MM.1S (cell line): Measurements from ENCODE around the gene TSPAN9.

Source experiments
- DNase-seq: peaks from one replicate; pipeline ENCODE4 v3.0.0-alpha.2; 2015
- H2AFZ ChIP-seq: fragments of 300-600 bp; sonication (generic); 2 replicates; pipeline ENCODE4 v1.6.0; 2016; ENCODE audit warnings: antibody characterized with exemption, low read length
- H3F3A ChIP-seq: fragments of 300-600 bp; sonication (generic); 2 replicates; pipeline ENCODE4 v1.6.1; 2016; ENCODE audit warnings: mild to moderate bottlenecking, antibody characterized with exemption, low read length, moderate library complexity, mixed read lengths; ENCODE audit not compliant: insufficient read depth
- H3K27ac ChIP-seq: fragments of 300-600 bp; sonication (generic); 2 replicates; pipeline ENCODE4 v1.5.1; 2016; ENCODE audit warnings: mild to moderate bottlenecking, low read length
- H3K27me3 ChIP-seq: fragments of 300-600 bp; sonication (generic); replicated peaks from 2 replicates; pipeline ENCODE4 v1.6.0; 2016; ENCODE audit warnings: low read length; ENCODE audit not compliant: insufficient read depth
- H3K36me3 ChIP-seq: fragments of 300-600 bp; sonication (generic); replicated peaks from 2 replicates; pipeline ENCODE4 v1.6.1; 2016; ENCODE audit warnings: mild to moderate bottlenecking, low read length, mixed read lengths; ENCODE audit not compliant: insufficient read depth
- H3K4me1 ChIP-seq: fragments of 300-600 bp; sonication (generic); 2 replicates; pipeline ENCODE4 v1.6.1; 2016; ENCODE audit warnings: low read length, mixed read lengths
- H3K4me2 ChIP-seq: fragments of 300-600 bp; sonication (generic); 2 replicates; pipeline ENCODE4 v1.6.0; 2016; ENCODE audit warnings: low read depth, low read length
- H3K4me3 ChIP-seq: fragments of 300-600 bp; sonication (generic); 2 replicates; pipeline ENCODE4 v1.5.1; 2016; ENCODE audit warnings: low read length, mixed read lengths
- H3K79me2 ChIP-seq: fragments of 300-600 bp; sonication (generic); 2 replicates; pipeline ENCODE4 v1.6.1; 2016; ENCODE audit warnings: mixed run types, low read length, mixed read lengths
- H3K9ac ChIP-seq: fragments of 300-600 bp; sonication (generic); 2 replicates; pipeline ENCODE4 v1.6.1; 2016; ENCODE audit warnings: low read length, mixed read lengths
- H3K9me2 ChIP-seq: fragments of 300-600 bp; sonication (generic); replicated peaks from 2 replicates; pipeline ENCODE4 v1.6.1; 2016; ENCODE audit warnings: mild to moderate bottlenecking, low read length, mixed read lengths; ENCODE audit not compliant: insufficient read depth
- H3K9me3 ChIP-seq: fragments of 300-600 bp; sonication (generic); replicated peaks from 2 replicates; pipeline ENCODE4 v1.6.1; 2016; ENCODE audit warnings: mild to moderate bottlenecking, low read length, mixed read lengths; ENCODE audit not compliant: insufficient read depth
- H4K20me1 ChIP-seq: fragments of 300-600 bp; sonication (generic); 2 replicates; pipeline ENCODE4 v1.6.1; 2016; ENCODE audit warnings: mild to moderate bottlenecking, low read length, moderate library complexity, mixed read lengths; ENCODE audit not compliant: insufficient read depth
- EZH2 ChIP-seq: fragments of 300-600 bp; sonication (generic); optimal IDR thresholded peaks from 2 replicates; pipeline ENCODE3; 2017; ENCODE audit warnings: low read depth, mild to moderate bottlenecking, antibody characterized with exemption, low read length, mixed read lengths
- EZH2phosphoT487 ChIP-seq: fragments of 300-600 bp; sonication (generic); IDR thresholded peaks from 2 replicates; pipeline ENCODE4 v1.6.1; 2018; ENCODE audit warnings: antibody characterized with exemption, low read length
- TF ChIP-seq, protein P1 (sequence below): fragments of 300-600 bp; sonication (generic); IDR thresholded peaks from 2 replicates; pipeline ENCODE4 v1.5.1; 2016; ENCODE audit warnings: antibody characterized with exemption, low read length, mixed read lengths

TSPAN9 gene

GRCh38 chr12:3202734-3203446 is 125.7 kb downstream of the TSPAN9 start:
- H3K79me2 ChIP-seq: no peaks in the 10 kb centered on the region
- H3K4me2 ChIP-seq: no peak overlapping the region
- no peaks in the 10 kb centered on the region for H3F3A ChIP-seq
- no peaks in the 10 kb centered on the region for H3K36me3 ChIP-seq
- H4K20me1 ChIP-seq: no peaks in the 10 kb centered on the region
- H3K9ac ChIP-seq: no peak overlapping the region
- TF ChIP-seq EZH2phosphoT487: no peak
- TF ChIP-seq, protein P1, sequence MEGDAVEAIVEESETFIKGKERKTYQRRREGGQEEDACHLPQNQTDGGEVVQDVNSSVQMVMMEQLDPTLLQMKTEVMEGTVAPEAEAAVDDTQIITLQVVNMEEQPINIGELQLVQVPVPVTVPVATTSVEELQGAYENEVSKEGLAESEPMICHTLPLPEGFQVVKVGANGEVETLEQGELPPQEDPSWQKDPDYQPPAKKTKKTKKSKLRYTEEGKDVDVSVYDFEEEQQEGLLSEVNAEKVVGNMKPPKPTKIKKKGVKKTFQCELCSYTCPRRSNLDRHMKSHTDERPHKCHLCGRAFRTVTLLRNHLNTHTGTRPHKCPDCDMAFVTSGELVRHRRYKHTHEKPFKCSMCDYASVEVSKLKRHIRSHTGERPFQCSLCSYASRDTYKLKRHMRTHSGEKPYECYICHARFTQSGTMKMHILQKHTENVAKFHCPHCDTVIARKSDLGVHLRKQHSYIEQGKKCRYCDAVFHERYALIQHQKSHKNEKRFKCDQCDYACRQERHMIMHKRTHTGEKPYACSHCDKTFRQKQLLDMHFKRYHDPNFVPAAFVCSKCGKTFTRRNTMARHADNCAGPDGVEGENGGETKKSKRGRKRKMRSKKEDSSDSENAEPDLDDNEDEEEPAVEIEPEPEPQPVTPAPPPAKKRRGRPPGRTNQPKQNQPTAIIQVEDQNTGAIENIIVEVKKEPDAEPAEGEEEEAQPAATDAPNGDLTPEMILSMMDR: peak; percentile 90
- no peak overlapping the region for H2AFZ ChIP-seq
- H3K27me3 ChIP-seq: peaks cover 89% of the 10 kb centered on the region
- DNase-seq: peak; percentile 37
- no peak overlapping the region for H3K27ac ChIP-seq
- H3K4me3 ChIP-seq: no peak overlapping the region
- H3K9me3 ChIP-seq: no peaks in the 10 kb centered on the region
- H3K9me2 ChIP-seq: no peaks in the 10 kb centered on the region
- H3K4me1 ChIP-seq: no peaks in the 10 kb centered on the region

GRCh38 chr12:3203713-3204112 is 126.5 kb downstream of the TSPAN9 start:
- H3K4me3 ChIP-seq: no peak overlapping the region
- DNase-seq: no peak

GRCh38 chr12:3204143-3204542 is 127.0 kb downstream of the TSPAN9 start:
- H3K36me3 ChIP-seq: no peaks in the 10 kb centered on the region
- no peak overlapping the region for H2AFZ ChIP-seq
- no peaks in the 10 kb centered on the region for H3K9me2 ChIP-seq
- H3K27me3 ChIP-seq: peaks cover 96% of the 10 kb centered on the region
- H3K9me3 ChIP-seq: no peaks in the 10 kb centered on the region
- peak; percentile 16 for DNase-seq
- H3K4me3 ChIP-seq: no peak overlapping the region
- no peaks in the 10 kb centered on the region for H3K4me1 ChIP-seq
- TF ChIP-seq EZH2 (no peak), EZH2phosphoT487 (no peak)
- TF ChIP-seq, protein P1: no peak
- no peak overlapping the region for H3K4me2 ChIP-seq
- no peaks in the 10 kb centered on the region for H3K79me2 ChIP-seq
- no peak overlapping the region for H3K27ac ChIP-seq
- no peaks in the 10 kb centered on the region for H3F3A ChIP-seq
- no peaks in the 10 kb centered on the region for H4K20me1 ChIP-seq
- H3K9ac ChIP-seq: no peak overlapping the region

More at GRCh38 chr12:3203713-3204112, 126.5 kb downstream of the TSPAN9 start:
- H3K27ac ChIP-seq: no peak overlapping the region
- no peak overlapping the region for H2AFZ ChIP-seq
- TF ChIP-seq, protein P1: no peak
- TF ChIP-seq EZH2: no peak
- TF ChIP-seq EZH2phosphoT487: no peak
- no peaks in the 10 kb centered on the region for H3K9me2 ChIP-seq
- no peak overlapping the region for H3K4me2 ChIP-seq
- H4K20me1 ChIP-seq: no peaks in the 10 kb centered on the region
- H3K27me3 ChIP-seq: peaks cover 98% of the 10 kb centered on the region
- no peaks in the 10 kb centered on the region for H3K9me3 ChIP-seq
- no peaks in the 10 kb centered on the region for H3F3A ChIP-seq
- no peaks in the 10 kb centered on the region for H3K4me1 ChIP-seq
- H3K36me3 ChIP-seq: no peaks in the 10 kb centered on the region
- H3K79me2 ChIP-seq: no peaks in the 10 kb centered on the region
- no peak overlapping the region for H3K9ac ChIP-seq
